Caki2 (cell line): ENCODE results near the gene ZNF528. TPM values are rescaled to one million over a fixed set of nuclear protein-coding genes. Genes with fewer than 3 reads are reported as not detected.

Experiments
- DNase-seq: peaks from one replicate; pipeline ENCODE4 v3.0.0-alpha.2; 2015; ENCODE audit warnings: low read depth
- in situ Hi-C: cut with HindIII; loops from 2 replicates; pipeline ENCODE4 v1.10.0; 2016; ENCODE audit warnings: low sequenced_read_pairs, low pct_unique_long_range_greater_than_20kb, mixed read lengths
- total RNA-seq: library from RNA; depleted of rRNA; stranded (reverse); fragments of >200 nt; shearing (Covaris generic); gene quantifications from 2 replicates; pipeline ENCODE4 v1.2.3, GENCODE V29; 2014; ENCODE audit warnings: low replicate concordance; rRNA removed

The ZNF528 gene
- total RNA-seq = 29.2 and 32.5 TPM in 2 replicates

GRCh38 chr19:52397310-52398080, at the start of gene ZNF528:
Gene ZNF528, plus strand, starts transcription at chr19:52397849. Its CDS starts 4,165 bp downstream, at chr19:52402014.
- peak; percentile 86 for DNase-seq
- in situ Hi-C loops = no loop called here

GRCh38 chr19:52351512-52351911, 46.1 kb upstream of the ZNF528 start:
- no peak for DNase-seq
- in situ Hi-C loops = no loop called here

GRCh38 chr19:52366414-52366824, 31.2 kb upstream of the ZNF528 start:
- no peak for DNase-seq
- in situ Hi-C loops = no loop called here

GRCh38 chr19:52369559-52370340, 27.9 kb upstream of the ZNF528 start, which contains the start of gene ZNF880:
Gene ZNF880, plus strand, starts transcription at chr19:52369923. Its CDS starts 43 bp downstream, at chr19:52369966.
- in situ Hi-C loops = no loop called here
- no peak for DNase-seq

GRCh38 chr19:52370341-52370710, 27.3 kb upstream of the ZNF528 start:
- DNase-seq = no peak
- in situ Hi-C loops = no loop called here

- no peak for DNase-seq
- in situ Hi-C loops = no loop called here
These were observed 6.5 kb upstream of the ZNF528 start for GRCh38 chr19:52391135-52391534.

- DNase-seq = no peak
- in situ Hi-C loops = no loop called here
These were observed 412 bp downstream of the ZNF528 start for GRCh38 chr19:52398081-52398441.

- in situ Hi-C loops = no loop called here
- DNase-seq = no peak
These were observed 12.6 kb downstream of the ZNF528 start for GRCh38 chr19:52410276-52410675.

GRCh38 chr19:52415711-52416110, 18.1 kb downstream of the ZNF528 start:
- in situ Hi-C loops = no loop called here
- no peak for DNase-seq

- in situ Hi-C loops = no loop called here
- DNase-seq = no peak
These were observed 31.3 kb downstream of the ZNF528 start, which contains the start of gene ZNF534 for GRCh38 chr19:52428937-52429336. Gene ZNF534, plus strand, starts transcription at chr19:52429148. Its CDS starts 2,327 bp downstream, at chr19:52431475.

- no peak for DNase-seq
- in situ Hi-C loops = no loop called here
These were observed 44.5 kb downstream of the ZNF528 start for GRCh38 chr19:52442179-52442578.

- DNase-seq = no peak
- in situ Hi-C loops = no loop called here
These were observed 46.9 kb downstream of the ZNF528 start for GRCh38 chr19:52444506-52444905.

GRCh38 chr19:52451241-52451640, 53.6 kb downstream of the ZNF528 start:
- DNase-seq = no peak
- in situ Hi-C loops = no loop called here

GRCh38 chr19:52453324-52454094, 55.9 kb downstream of the ZNF528 start, which contains the start of gene ZNF578:
Gene ZNF578, plus strand, starts transcription at chr19:52453553. Its CDS starts 48,293 bp downstream, at chr19:52501846.
- in situ Hi-C loops = no loop called here
- DNase-seq = no peak

- peak; percentile 28 for DNase-seq
- in situ Hi-C loops = no loop called here
These were observed 67.3 kb downstream of the ZNF528 start for GRCh38 chr19:52464798-52465470.
